ENCODE results near the gene BMPER.
"Not testable (repeated sequence)": the region's sequence is repeated elsewhere in the genome, so short reads cannot be mapped to it uniquely, and the experiment has no call there.

Gene BMPER

DNA sequence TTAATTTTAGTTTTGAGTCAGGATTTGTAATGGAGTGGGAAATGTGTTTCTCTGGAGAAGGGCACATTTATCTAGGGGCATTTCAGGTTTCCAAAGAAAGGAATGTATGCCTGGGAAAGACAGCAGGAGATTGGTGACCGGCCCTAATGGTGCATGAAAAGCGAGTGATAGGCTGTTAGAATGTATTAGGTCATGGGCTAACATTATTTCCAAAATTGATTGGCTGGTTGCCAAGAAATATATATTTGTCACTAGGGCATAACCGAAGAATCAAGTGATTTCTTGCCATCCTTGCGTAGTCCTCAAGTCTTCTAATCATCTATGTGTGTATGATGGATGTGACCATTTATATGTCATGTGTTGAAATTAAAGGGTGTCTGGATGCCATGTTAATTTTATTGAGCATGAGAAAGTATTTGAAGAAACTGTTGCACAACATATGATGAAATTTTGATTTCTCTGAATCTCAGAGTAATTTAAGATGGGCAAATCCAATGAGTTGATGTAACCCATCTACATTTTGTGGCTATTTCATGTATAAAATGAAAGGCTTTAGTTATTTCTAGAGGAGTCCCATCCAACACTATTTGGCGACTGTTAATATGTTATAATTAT lies 248.4 kb downstream of the BMPER start:
- DNase-seq, result no peak

DNA sequence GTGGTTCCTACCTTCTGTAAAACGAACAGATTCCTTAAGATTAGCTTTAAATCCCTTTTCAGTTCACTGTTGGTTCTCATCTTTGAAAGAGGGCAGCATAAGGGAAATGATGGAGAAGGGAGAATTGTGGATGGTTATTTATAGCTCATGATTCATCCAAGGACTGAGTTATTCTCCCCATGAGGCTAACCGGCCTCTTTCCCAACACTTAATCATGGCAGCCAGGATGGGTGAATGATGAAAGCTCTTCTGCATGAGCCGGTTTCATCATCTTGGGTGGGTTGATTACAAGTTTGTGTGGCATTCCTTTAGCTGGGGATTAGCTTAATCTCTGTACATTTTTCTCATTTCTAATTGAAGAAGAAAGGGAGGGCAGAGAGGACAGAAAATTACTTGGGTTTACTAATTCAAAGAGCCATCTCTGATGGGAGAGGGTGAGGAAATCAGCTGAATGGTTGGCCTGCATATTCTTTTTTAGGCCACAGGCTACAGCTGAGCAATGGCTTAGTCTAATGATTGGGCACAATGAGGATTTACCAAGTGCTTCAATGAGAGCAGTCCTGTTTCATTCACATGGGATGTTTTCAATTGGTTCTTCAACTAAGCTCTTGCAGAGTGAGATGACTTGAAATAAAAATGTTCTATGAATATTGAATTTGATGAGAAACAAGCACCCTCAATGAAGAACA lies 250.0 kb downstream of the BMPER start:
- DNase-seq, result no peak

DNA sequence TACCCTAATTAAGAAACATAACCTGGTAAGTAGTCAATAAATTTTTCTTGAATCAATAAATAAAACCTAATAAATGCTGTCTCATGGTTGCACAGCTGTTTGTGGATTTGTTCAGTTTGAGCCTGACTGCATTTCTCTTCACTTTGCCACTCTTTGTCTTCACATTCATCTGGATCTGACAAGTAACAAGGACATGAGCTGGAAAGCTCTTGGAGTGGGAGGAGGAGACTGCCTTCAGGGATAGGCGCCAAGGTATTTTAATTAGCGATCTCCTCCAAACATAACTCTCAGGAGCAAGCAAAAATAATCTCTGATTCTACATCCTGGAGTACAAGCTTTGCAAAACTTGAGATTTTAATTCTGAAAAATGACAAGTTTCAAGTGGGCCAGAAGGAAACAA lies 251.0 kb downstream of the BMPER start:
- no peak for DNase-seq

DNA sequence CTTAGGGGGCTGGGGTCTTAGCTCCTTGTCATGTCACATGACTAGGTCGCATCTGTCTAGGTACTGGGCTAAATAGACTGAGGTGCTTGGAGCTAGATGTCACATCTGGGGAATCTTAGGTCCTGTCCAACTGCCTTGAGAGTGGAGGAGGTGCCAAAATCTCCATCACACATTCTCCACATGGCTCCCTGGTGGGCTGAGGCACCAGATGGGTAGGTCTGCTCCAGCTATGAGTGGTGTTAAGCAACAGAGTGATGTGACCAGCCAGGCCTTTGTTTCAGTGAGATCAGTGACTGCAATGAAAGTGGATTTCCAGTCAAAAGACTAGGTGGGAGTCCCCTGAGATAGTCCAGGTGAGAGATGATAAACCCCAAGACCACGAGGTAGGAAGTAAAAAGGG lies 251.8 kb downstream of the BMPER start:
- no peak for DNase-seq

DNA sequence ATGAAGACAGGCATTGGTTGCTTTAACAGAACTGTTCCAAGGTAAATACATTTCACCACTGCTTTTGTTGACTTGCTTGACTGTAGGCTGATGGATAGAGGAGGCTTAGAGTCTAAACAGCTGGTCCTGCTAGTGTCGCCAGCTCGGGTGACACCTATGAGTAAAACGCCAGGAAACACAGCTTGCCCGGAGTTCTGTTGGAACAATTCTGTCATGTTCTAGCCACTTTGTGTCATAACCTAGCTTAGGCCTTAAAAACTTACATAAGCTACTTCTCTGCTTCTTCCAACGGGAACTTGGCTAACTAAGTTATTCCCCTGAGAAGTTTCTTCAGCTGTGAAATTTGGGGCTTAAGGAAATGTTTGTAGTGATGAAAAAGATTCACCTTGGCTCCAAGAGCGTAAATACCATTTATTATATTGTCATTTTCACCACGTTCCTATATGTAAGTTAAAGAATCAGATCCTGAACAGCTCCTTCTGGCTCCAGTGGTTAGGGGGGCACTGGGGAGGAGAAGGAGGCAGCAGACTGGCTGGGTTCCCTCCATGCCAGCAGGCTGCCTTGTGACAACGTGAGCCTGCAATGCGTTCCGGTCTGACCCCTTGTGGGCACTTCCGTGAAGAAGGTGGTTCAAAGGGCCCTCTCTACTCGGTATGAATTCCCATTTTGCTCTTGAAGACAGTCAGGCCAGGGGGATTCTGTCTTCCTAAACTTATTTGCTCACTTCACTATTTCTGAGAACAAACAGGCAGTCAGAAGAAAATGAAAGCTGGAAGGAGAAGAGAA lies 253.2 kb downstream of the BMPER start:
- DNase-seq, result no peak

DNA sequence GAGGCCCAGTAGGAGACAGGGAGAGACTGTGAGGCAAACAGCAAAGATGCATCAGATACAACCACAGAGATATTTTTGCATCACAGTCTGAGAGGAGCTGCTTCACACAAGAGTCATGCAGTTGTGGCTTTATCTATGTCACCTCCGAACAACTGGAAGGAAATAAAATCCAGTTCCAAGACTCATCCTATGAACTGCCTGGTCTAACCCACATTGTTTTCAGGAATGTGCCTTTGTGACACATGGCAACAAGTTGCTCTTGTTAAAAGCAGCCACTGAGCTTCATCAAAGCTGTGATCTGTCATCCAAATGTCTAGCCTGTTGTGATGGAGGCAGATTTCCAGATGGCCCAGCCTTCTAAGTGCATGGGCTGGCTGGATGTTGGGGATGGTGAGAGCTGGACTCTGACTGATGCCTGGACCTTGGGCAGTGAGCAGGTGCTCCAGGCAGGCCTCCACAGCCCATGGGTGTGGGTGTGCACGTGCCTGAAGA lies 255.0 kb downstream of the BMPER start:
- no peak for DNase-seq

DNA sequence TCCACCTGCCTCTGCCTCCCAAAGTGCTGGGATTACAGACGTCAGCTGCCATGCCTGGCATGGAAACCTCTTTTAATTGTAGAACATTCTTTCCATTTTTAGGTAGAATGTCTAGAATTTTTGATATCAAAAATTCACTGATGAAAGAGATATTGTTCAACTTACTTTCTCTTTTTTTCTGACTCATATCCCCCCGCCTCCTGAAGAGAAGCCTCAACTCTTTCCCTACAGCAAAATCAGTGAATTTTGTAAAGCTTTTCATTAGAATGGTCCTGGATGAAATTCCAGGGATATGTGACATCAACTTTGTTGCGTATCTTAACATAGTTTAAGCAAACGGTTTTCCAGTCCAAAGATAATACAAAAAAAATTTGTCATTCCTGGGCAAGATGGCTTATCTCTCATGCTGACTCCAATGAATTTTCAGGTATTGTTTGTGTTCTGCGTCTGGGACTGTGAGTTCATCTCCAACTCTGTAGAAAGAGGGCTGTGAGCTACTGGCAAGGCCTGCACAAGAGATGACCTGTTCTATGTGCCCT lies 256.8 kb downstream of the BMPER start:
- no peak for DNase-seq

DNA sequence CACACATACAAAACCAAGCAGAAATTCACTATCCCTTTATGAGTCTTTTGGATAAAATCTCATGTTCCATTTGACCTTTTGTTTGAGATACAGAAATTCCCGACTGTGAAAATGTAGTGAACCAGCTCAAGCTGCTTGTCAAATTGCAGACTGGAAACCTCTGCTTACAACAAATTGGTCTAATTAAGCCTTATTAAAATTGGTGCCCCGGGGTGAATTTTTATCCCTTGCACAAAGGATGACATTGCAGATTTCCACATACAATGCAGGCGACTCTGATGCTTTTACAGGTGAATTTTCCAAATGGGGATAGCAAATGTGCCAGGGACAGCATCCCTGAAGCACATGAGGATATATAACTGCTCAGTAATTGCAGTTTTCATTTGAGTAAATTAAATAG lies 257.3 kb downstream of the BMPER start:
- DNase-seq, result no peak

DNA sequence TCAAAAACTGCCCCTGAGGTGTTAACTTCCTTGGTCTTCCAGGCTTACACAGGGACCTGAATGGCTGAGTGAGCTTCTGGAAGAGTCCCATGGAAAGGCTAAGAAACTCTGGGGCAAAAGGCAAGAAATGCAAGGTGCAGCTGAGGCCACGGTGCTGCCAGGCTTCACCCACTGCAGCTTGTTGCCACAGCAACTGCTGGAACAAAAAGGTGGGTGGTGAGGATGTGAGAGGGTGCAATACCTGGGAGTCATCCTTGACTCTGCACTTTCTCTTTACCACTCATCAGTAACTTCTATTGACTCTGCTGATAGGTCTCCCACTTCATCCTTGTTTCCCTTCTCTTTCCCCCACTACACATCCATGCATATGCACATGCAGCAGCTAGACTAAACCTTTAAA lies 258.6 kb downstream of the BMPER start:
- no peak for DNase-seq

DNA sequence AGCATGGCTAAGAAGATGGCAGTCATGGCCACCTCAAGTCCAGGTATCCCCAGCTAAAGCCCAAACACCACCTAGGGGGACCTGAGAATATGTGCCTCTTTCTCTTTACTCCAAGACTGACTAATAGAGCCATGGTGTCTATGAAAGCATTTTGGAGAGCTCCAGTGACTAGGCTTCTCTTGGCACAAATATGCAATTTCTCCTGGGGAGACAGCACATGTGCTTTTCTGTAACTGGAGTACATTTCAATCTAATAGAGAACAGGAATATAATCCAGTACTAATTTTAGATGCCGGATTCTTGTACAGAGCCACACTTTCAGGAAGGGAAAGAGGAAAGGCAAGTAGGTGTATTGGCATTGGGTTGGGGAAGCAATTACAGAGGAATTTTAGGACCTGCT lies 260.1 kb downstream of the BMPER start:
- DNase-seq, result no peak

DNA sequence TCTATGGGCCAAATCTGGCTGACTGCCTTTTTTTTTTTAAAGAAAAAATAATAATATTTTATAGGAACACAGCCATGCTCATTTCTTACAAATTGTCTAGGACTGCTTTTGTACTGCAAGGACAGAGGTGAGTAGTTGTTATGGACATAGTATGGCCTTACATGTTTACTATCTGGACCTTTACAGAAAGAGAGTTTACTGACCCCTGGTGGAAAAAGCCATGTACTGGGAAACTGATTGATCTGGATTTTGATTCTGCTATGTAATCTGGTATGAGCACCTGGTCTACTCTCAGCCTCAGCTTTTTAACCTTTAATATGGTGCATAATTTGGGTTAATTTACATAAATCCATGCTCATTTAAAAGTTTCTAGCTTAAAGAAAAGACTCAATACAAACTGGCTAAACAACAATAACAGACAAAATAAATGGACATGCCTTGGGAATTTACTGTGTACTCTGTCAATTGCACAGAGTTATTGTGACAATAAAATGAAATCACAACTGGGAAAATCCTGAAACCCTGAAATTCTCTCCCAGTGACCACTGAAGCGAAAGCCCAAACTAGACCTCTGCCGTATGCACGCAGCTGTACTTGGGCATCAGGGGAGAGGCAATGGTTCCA lies 260.7 kb downstream of the BMPER start:
- peak; percentile 30 for DNase-seq

DNA sequence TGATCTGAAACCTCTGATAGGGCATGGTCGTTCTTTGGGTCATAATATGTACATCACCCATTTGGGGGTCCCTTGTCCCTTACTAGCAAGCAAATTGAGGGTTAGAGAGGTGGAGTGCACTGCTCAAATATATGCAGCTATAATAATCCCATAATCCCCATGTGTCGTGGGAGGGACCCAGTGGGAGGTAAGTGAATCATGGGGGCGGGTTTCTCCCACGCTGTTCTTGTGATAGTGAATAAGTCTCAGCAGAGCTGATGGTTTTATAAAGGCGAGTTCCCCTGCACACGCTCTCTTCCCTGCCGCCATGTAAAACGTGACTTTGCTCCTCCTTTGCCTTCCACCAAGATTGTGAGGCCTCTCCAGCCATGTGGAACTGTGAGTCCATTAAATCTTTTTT lies 262.7 kb downstream of the BMPER start:
- DNase-seq, result no peak

DNA sequence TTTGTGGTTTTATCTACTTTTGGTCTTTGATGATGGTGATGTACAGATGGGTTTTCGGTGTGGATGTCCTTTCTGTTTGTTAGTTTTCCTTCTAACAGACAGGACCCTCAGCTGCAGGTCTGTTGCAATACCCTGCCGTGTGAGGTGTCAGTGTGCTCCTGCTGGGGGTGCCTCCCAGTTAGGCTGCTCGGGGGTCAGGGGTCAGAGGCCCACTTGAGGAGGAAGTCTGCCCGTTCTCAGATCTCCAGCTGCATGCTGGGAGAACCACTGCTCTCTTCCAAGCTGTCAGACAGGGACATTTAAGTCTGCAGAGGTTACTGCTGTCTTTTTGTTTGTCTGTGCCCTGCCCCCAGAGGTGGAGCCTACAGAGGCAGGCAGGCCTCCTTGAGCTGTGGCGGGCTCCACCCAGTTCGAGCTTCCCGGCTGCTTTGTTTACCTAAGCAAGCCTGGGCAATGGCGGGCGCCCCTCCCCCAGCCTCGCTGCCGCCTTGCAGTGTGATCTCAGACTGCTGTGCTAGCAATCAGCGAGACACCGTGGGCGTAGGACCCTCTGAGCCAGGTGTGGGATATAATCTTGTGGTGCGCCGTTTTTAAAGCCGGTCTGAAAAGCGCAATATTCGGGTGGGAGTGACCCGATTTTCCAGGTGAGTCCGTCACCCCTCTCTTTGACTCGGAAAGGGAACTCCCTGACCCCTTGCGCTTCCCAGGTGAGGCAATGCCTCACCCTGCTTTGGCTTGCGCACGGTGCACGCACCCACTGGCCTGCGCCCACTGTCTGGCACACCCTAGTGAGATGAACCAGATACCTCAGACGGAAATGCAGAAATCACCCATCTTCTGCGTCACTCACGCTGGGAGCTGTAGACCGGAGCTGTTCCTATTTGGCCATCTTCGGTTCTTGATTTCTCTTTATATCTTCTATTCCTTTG lies 269.6 kb downstream of the BMPER start:
- DNase-seq, result not testable (repeated sequence)

DNA sequence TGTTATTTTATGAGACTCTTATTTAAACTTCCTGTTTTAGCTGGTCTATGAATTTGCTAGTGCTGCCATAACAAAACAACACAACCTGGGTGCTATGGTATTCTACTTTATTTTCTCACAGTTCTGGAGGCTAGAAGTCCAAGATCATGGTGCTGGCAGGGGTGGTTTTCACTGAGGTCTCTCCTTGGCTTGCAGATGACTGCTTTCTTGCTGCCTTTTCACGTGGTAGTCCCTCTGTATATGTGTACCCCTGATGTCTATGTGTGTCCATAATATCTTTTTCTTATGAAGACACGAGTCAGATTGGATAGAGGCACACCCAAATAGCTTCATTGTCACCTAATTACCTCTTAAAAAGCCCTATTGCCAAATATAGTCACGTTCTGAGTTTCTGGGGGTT lies 270.5 kb downstream of the BMPER start:
- DNase-seq, result no peak

DNA sequence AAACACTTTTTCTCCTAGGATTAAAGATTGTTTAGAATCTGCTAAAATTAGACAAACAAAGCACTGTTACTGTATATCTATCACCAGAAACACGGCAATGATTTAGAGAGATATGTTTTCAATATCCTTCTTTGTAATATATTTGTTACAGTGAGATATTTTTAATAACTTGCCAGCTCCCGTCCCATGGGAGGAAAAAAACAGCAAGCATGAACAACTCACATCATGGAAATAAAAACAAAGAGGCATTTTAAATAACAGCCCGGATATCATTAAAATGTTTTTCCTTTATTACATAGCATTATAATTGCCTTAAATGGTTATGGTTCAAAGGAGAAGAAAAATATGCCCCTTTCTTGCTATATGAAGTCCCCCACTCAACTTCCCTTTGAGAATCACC lies 272.1 kb downstream of the BMPER start:
- DNase-seq, result no peak

DNA sequence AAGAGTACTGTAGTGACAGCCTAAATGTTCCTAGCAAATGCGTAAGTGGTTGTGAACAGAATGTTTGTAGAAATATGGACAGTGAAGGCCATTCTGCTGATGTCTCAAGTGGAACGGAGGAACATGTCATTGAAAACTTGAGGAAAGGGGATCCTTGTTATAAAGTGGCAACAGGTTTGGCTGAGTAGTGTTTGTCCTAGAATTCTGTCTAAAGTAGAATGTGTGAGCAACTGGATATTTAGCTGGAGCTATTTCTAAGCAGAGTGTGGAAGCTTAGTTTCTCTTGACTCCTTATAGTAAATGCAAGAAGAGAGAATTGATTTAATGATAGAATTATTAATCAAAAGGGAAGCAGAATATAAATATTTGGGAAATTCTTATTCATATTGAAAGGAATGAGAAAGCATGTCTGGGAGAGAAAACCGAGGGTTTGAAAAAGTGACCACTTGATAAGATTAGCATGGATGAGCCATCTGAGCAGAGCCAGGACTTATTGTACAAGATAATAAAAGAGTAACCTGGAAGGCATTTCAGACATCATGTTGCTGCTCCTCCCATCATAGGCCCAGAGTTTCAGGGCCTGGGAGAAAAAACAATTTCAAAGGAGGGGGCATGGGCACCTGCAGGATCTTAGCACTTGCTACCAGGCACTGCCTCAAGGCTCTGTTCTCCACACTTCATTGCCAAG lies 276.1 kb downstream of the BMPER start:
- DNase-seq, result no peak

DNA sequence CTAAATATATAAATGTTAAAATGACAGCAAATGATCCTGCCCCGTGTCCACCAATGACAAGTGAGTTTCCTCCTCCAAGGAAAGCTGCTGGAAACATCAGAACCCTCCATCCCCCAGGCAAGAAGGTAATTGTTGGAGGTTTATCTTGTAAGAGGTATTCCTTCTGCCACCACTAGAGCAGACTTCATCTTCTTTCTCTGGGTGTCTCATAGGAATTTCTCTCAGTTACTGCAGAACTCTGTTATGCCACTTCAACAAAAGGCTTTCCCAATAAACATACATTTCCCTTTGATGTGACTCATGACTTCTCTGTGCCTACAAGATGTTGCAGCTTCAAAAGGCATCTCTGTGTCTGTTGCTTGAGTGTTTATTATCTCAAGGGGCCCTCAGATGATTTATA lies 279.1 kb downstream of the BMPER start:
- no peak for DNase-seq

DNA sequence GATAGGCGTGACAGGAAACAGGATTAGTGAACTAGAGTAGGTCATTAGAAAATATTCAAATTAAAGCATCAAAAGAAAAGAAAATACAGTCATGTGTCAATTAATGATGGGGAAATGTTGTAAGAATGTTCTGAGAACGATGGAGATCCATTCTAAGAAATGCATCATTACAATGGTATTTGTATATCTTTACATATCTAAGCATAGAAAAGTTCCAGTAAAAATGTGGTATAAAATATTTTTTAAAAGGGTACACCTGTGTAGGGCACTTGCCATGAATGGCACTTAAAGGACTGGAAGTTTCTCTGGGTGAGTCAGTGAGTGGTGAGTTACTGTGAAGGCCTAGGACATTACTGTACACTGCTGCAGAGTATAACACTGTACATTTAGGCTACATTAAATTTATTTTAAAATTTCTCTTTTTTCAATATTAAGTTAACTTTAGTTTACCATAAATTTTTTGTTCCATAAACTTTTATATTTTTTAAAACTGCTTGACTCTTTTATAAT lies 282.5 kb downstream of the BMPER start:
- DNase-seq, result no peak

DNA sequence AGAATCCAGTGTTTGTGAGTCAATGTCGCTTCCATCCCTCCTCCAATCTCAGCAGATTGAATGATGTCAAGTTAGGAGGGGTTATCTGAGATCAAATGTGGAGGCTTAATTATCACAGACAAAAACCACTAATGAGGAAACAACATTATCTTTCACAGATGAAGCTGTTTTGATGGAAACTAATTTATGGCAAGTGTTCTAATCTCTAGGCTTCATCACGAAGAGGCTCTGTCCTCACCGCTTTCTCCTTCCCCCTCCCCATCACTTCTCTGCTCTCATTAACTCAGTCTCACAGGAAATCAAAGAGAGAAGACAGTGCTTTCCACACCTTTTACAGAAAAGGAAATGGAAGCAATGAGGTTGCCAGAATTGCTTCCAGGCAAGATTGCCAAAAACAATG lies 283.7 kb downstream of the BMPER start:
- DNase-seq, result no peak

DNA sequence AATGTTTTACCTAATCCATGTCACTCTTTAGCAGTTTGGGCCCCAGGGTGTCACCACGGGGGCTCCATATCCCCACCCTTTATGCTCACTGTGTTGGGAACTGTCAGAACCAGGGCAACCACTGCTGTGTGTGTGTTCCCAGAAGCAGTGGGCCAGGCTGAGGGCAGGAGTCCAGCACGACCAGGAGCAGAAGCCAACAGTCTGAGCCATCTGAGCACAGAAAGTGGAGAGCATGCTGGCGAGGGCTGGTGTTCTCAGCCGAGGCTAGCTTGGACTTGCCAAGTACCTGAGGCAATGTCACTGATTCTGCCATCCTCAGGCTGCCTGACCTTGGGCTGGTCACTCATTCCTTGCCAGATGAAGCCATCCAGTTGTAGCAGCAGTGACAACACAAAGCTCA lies 285.0 kb downstream of the BMPER start:
- DNase-seq, result no peak

DNA sequence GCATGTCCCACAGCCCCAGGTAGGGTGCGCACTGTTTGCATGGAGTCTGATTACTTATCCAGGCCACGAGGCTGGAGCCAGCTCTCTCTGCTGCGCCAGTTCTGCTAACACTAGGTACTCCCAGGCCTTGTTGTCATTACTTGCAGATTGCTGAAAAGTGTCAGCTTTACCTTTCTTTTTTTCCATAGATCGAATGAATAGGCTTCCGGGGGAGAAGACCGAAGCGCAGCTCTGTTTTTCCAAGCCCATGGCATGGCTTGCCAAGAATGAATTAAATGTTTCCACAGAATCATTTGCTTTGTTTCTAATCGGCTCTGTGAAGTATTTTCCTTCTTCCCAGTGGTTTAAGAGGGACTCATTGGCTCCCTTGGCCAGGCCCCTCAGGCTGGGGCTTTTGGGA lies 285.8 kb downstream of the BMPER start:
- no peak for DNase-seq

Measured in NCI-H2029 treated with DMSO at 0.1 percent for 48 hours (cell line).